Activated B cell treated with CpG ODN at 0.5 μM for 24 hours (primary cell): ENCODE measurements around the gene ZC3H15. TPM values are rescaled to one million over a fixed set of nuclear protein-coding genes. Genes with fewer than 3 reads are reported as not detected.

ENCODE experiments used
- ATAC-seq: fragments of 200-7000 bp; cut with Tn5 transposase; one replicate; pipeline ENCODE4 v1.10.0; 2021; ENCODE audit warnings: low read depth, mild to moderate bottlenecking, moderate library complexity
- CTCF ChIA-PET: fragments of 350-600 bp; sonication (Branson Sonifier 250); formaldehyde crosslinking; loops from one replicate; lab custom pipeline; 2021; ENCODE audit warnings: antibody characterized with exemption; lab: Charles Lee
- POLR2A ChIA-PET: fragments of 350-600 bp; sonication (Branson Sonifier 250); formaldehyde crosslinking; loops from one replicate; lab custom pipeline; 2021; ENCODE audit warnings: antibody characterized with exemption; lab: Charles Lee
- DNase-seq: peaks from one replicate; pipeline ENCODE4 v3.0.0; 2022
- H3K27ac Mint-ChIP-seq: one replicate; pipeline ENCODE4 v1.8.0; 2020; ENCODE audit warnings: mixed read lengths
- H3K27me3 Mint-ChIP-seq: one replicate; pipeline ENCODE4 v1.8.0; 2021; ENCODE audit warnings: mixed read lengths
- H3K36me3 Mint-ChIP-seq: one replicate; pipeline ENCODE4 v1.8.0; 2021; ENCODE audit warnings: low read depth, mixed read lengths
- H3K4me1 Mint-ChIP-seq: one replicate; pipeline ENCODE4 v1.8.0; 2021; ENCODE audit warnings: mixed read lengths
- H3K4me3 Mint-ChIP-seq: one replicate; pipeline ENCODE4 v1.8.0; 2020; ENCODE audit warnings: mild to moderate bottlenecking, mixed read lengths
- H3K9me3 Mint-ChIP-seq: one replicate; pipeline ENCODE4 v1.8.0; 2020; ENCODE audit warnings: mixed read lengths
- CTCF ChIP-seq: fragments of 200-600 bp; IDR thresholded peaks from one replicate; pipeline ENCODE4 v1.8.0; 2022; ENCODE audit warnings: antibody characterized with exemption, mild to moderate bottlenecking
- intact Hi-C: fragments of 100-400 bp; cut with micrococcal nuclease; formaldehyde crosslinking; loops from one replicate; pipeline ENCODE4 v1.15.1; 2024
- total RNA-seq: library from RNA; stranded (reverse); gene quantifications from 2 replicates; pipeline ENCODE4 v1.2.3, GENCODE V29; 2022

ZC3H15 gene
- total RNA-seq, 1 donor from 2014 or later = 66.4 TPM

DNA sequence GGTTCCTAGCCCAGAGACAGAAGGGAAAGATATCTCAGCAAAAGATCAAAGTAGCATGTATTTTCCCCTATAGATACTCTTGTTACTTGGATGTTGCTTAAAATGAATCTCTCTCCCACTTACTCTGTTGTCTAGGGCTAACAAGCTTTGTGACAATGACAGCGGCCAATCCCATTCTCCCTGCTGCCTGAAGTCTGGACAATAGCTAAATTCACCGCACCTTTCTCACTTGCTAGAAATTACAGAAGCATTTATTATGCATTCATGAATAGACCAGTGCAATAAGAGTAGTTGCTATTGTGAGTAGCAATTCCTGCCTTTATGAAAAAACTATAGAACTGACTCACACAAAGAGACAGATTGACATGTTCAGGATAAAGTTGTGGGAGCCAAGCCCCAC, 42.2 kb upstream of the ZC3H15 start:
- POLR2A ChIA-PET = no interaction called here
- DNase-seq (no peak), ATAC-seq (no peak)
- CTCF ChIA-PET = no interaction called here
- Mint-ChIP-seq H3K27me3 (no peaks in the 10 kb centered on the region), H3K4me3 (no peak overlapping the region), H3K36me3 (peaks cover 12% of the 10 kb centered on the region), H3K4me1 (no peaks in the 10 kb centered on the region), H3K27ac (no peak overlapping the region), H3K9me3 (peaks cover 8% of the 10 kb centered on the region)
- no peak for TF ChIP-seq CTCF
- intact Hi-C loops = no loop called here

- no peaks in the 10 kb centered on the region for H3K27me3 Mint-ChIP-seq
- H3K36me3 Mint-ChIP-seq = peaks cover 3% of the 10 kb centered on the region
- DNase-seq (no peak), ATAC-seq (no peak)
- no peak overlapping the region for H3K4me3 Mint-ChIP-seq
- ChIA-PET CTCF (no interaction called here), POLR2A (no interaction called here)
- no peaks in the 10 kb centered on the region for H3K9me3 Mint-ChIP-seq
- no peak for TF ChIP-seq CTCF
- H3K27ac Mint-ChIP-seq = no peak overlapping the region
- intact Hi-C loops = no loop called here
- no peaks in the 10 kb centered on the region for H3K4me1 Mint-ChIP-seq
Measured at GRCh38 chr2:186445506-186445905, 40.6 kb upstream of the ZC3H15 start.

DNA sequence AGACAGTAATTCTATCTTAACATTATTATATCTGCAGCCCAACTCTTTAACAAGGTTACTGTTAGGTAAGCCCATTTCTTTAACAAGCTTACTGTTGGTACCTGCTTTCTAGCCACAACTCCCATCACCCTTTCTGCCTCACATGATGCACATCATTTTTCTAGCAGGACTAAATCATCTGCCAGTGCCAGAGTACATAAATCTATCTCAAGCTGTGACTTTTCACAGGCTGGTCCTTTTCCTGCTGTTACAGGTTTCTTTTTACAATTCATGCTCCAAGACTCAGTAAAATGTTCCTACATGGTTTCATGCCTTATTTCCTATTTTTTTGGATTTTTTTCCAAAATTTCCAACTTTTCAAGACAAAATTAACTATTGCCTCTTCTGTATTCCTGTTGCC, 30.4 kb upstream of the ZC3H15 start:
- Mint-ChIP-seq H3K27me3 (no peaks in the 10 kb centered on the region), H3K27ac (no peak overlapping the region), H3K9me3 (no peaks in the 10 kb centered on the region), H3K4me1 (peaks cover 3% of the 10 kb centered on the region), H3K36me3 (peaks cover 11% of the 10 kb centered on the region), H3K4me3 (no peak overlapping the region)
- ATAC-seq (no peak), DNase-seq (no peak)
- ChIA-PET POLR2A (no interaction called here), CTCF (no interaction called here)
- intact Hi-C loops = loop anchor here (5.0 kb wide), 1 partner anchor 1843 kb away; no protein-coding TSS in a partner anchor
- TF ChIP-seq CTCF = no peak

- Mint-ChIP-seq H3K27ac (no peak overlapping the region), H3K36me3 (peaks cover 11% of the 10 kb centered on the region), H3K4me3 (no peak overlapping the region), H3K4me1 (peaks cover 3% of the 10 kb centered on the region), H3K27me3 (no peaks in the 10 kb centered on the region), H3K9me3 (peaks cover 3% of the 10 kb centered on the region)
- DNase-seq (no peak), ATAC-seq (no peak)
- POLR2A ChIA-PET = no interaction called here
- CTCF ChIA-PET = no interaction called here
- TF ChIP-seq CTCF = no peak
- intact Hi-C loops = loop anchor here (5.0 kb wide), 1 partner anchor 1845 kb away; no protein-coding TSS in a partner anchor
Measured at GRCh38 chr2:186456941-186457340, 29.1 kb upstream of the ZC3H15 start.

DNA sequence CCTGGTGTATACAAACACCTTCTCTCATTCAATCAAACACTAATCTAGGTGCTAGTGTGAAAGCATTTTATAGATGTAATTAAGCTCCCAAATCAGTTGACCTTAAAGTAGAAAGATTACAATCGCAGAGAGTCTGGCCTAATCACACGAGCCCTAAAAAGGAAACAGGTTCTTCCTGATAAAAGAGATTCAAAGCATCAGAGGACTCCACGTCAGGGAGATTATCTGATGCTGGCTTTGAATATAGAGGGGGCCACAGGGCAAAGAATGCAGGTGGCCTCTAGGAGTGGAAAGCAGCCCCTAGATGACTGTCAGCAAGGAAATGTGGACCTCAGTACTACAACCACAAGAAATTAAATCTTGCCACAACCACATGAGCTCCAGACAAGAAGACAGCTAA, 28.2 kb upstream of the ZC3H15 start:
- intact Hi-C loops = loop anchor here (5.0 kb wide), 1 partner anchor 1846 kb away; no protein-coding TSS in a partner anchor
- ChIA-PET POLR2A (no interaction called here), CTCF (interaction anchor here (0.6 kb wide), 1 partner anchor 702 kb away, joined by 3 read pairs; no protein-coding TSS in a partner anchor)
- Mint-ChIP-seq H3K9me3 (peaks cover 3% of the 10 kb centered on the region), H3K27ac (no peak overlapping the region), H3K36me3 (peaks cover 11% of the 10 kb centered on the region), H3K4me1 (no peaks in the 10 kb centered on the region), H3K4me3 (no peak overlapping the region), H3K27me3 (no peaks in the 10 kb centered on the region)
- DNase-seq (no peak), ATAC-seq (no peak)
- no peak for TF ChIP-seq CTCF
